Measurements from ENCODE around the gene PLA2G6. TPM values are rescaled to one million over a fixed set of nuclear protein-coding genes. Genes with fewer than 3 reads are reported as not detected.

The PLA2G6 gene
- total RNA-seq, 1 experiment from 2014 or later: 36.0 TPM

DNA sequence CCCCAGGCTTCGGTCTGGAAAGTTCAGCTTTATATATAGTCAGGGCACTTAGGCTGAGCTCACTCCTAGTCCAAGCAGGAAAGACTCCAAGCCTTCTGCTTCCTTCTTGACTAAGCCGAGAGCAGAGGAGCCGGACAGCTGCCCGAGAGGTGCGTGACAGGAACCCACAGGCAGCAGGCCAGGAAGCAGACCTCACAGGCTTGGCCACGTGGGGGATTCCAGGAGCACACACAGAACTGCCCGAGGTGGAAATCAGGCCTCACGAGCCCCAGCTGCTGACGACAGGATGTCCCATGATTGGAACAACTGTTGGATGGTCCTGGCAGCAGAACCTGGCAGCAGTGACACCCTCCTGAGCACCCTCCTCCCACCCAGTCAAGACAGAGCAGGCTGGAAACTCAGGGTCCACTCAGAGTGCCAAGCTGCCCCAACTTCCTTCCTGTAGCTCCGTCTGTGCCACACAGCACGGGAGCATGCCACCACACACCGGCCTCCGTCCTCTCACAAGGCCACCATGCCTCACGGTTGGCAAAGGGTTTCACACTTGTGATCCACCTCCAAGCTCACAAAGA lies 5.4 kb downstream of the PLA2G6 start:
- TF ChIP-seq MAX (IDR thresholded peaks at IDR 0.05) (no peak), ELF1 (IDR thresholded peaks at IDR 0.05; ENCODE audit: borderline replicate concordance, low read depth) (no peak), CBX3 (IDR thresholded peaks at IDR 0.05; ENCODE audit: low read depth) (no peak), EGR1 (IDR thresholded peaks at IDR 0.05; ENCODE audit: low read depth) (no peak), YY1 (IDR thresholded peaks at IDR 0.05; ENCODE audit: extremely low read depth, insufficient replicate concordance, low read depth, low read length) (no peak)
- TF ChIP-seq, protein P1, sequence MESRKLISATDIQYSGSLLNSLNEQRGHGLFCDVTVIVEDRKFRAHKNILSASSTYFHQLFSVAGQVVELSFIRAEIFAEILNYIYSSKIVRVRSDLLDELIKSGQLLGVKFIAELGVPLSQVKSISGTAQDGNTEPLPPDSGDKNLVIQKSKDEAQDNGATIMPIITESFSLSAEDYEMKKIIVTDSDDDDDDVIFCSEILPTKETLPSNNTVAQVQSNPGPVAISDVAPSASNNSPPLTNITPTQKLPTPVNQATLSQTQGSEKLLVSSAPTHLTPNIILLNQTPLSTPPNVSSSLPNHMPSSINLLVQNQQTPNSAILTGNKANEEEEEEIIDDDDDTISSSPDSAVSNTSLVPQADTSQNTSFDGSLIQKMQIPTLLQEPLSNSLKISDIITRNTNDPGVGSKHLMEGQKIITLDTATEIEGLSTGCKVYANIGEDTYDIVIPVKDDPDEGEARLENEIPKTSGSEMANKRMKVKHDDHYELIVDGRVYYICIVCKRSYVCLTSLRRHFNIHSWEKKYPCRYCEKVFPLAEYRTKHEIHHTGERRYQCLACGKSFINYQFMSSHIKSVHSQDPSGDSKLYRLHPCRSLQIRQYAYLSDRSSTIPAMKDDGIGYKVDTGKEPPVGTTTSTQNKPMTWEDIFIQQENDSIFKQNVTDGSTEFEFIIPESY (IDR thresholded peaks at IDR 0.05; ENCODE audit: extremely low read depth, insufficient replicate concordance, low read length): no peak
- TF ChIP-seq, protein P2, sequence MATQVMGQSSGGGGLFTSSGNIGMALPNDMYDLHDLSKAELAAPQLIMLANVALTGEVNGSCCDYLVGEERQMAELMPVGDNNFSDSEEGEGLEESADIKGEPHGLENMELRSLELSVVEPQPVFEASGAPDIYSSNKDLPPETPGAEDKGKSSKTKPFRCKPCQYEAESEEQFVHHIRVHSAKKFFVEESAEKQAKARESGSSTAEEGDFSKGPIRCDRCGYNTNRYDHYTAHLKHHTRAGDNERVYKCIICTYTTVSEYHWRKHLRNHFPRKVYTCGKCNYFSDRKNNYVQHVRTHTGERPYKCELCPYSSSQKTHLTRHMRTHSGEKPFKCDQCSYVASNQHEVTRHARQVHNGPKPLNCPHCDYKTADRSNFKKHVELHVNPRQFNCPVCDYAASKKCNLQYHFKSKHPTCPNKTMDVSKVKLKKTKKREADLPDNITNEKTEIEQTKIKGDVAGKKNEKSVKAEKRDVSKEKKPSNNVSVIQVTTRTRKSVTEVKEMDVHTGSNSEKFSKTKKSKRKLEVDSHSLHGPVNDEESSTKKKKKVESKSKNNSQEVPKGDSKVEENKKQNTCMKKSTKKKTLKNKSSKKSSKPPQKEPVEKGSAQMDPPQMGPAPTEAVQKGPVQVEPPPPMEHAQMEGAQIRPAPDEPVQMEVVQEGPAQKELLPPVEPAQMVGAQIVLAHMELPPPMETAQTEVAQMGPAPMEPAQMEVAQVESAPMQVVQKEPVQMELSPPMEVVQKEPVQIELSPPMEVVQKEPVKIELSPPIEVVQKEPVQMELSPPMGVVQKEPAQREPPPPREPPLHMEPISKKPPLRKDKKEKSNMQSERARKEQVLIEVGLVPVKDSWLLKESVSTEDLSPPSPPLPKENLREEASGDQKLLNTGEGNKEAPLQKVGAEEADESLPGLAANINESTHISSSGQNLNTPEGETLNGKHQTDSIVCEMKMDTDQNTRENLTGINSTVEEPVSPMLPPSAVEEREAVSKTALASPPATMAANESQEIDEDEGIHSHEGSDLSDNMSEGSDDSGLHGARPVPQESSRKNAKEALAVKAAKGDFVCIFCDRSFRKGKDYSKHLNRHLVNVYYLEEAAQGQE (IDR thresholded peaks at IDR 0.05; ENCODE audit: low read depth): no peak
- no peaks in the 10 kb centered on the region for H3K9me3 ChIP-seq (ENCODE audit: control insufficient read depth in 1 of 2, insufficient read depth in 1 of 2, low read depth in 1 of 2, low read length in 2 of 2)
- no peak overlapping the region for H2AFZ ChIP-seq (ENCODE audit: low read depth, low read length, poor library complexity, severe bottlenecking)
- 0 out of 2 replicates have a peak overlapping the region, but pooled peaks have one; percentile 55 for H3K9ac ChIP-seq (ENCODE audit: low read length)
- peaks cover 5% of the 10 kb centered on the region for H3K79me2 ChIP-seq (ENCODE audit: insufficient read depth, low read length)
- peak overlapping the region; percentile 96; the same call in 1 of the 2 replicates for H3K4me2 ChIP-seq (ENCODE audit: low read length)
- H3K27ac ChIP-seq (ENCODE audit: low read depth, low read length): peak overlapping the region; percentile 97; the same call in 1 of the 2 replicates
- DNase-seq (ENCODE audit: low read depth, low spot score) (no peak), ATAC-seq (no peak)
- H3K4me1 ChIP-seq (ENCODE audit: control insufficient read depth in 1 of 2, insufficient read depth in 2 of 2, low read length in 2 of 2): peaks cover 49 to 58% of the 10 kb centered on the region in 2 experiments
- H3K9me2 ChIP-seq (ENCODE audit: insufficient read depth): no peaks in the 10 kb centered on the region
- ChIA-PET RAD21 (ENCODE audit: low non-redundant PET in 1 of 2, low total read pairs in 2 of 2, uncharacterized antibody in 2 of 2, unreplicated experiment in 2 of 2) (no interaction called here), POLR2A (interaction anchor here (0.6 to 1.3 kb wide), 3 partner anchors 40 to 369 kb away, joined by 3 to 4 read pairs (median 3); partner anchors contain the start of gene GCAT), CTCF (no interaction called here)
- H3K27me3 ChIP-seq (ENCODE audit: insufficient read depth, low read length): no peaks in the 10 kb centered on the region
- no peaks in the 10 kb centered on the region for H3K36me3 ChIP-seq (ENCODE audit: control insufficient read depth in 1 of 2, insufficient read depth in 2 of 2, low read length in 2 of 2)
- intact Hi-C loops (cut with micrococcal nuclease): no loop called here
- no peak overlapping the region for H3K4me3 ChIP-seq (replicated peaks in 1 of 2; ENCODE audit: low read depth in 1 of 2, low read length in 2 of 2)
- H4K20me1 ChIP-seq (ENCODE audit: insufficient read depth): no peaks in the 10 kb centered on the region
- BruUV-seq (replicated peaks): no TSS peak
